ENCODE data around the gene GLT6D1.
"Not testable (repeated sequence)": the region's sequence is repeated elsewhere in the genome, so short reads cannot be mapped to it uniquely, and the experiment has no call there.

GLT6D1 gene

GRCh38 chr9:135671591-135672041, 32.3 kb upstream of the GLT6D1 start:
- Mint-ChIP-seq H3K4me3 (no peak overlapping the region), H3K36me3 (ENCODE audit: low read depth) (no peaks in the 10 kb centered on the region), H3K9me3 (peaks cover 17% of the 10 kb centered on the region), H3K27me3 (ENCODE audit: low read depth, poor library complexity) (peaks cover 8% of the 10 kb centered on the region), H3K4me1 (peaks cover 6% of the 10 kb centered on the region), H3K27ac (no peak overlapping the region)
- peak; percentile 55 for DNase-seq
- TF ChIP-seq, protein P1, sequence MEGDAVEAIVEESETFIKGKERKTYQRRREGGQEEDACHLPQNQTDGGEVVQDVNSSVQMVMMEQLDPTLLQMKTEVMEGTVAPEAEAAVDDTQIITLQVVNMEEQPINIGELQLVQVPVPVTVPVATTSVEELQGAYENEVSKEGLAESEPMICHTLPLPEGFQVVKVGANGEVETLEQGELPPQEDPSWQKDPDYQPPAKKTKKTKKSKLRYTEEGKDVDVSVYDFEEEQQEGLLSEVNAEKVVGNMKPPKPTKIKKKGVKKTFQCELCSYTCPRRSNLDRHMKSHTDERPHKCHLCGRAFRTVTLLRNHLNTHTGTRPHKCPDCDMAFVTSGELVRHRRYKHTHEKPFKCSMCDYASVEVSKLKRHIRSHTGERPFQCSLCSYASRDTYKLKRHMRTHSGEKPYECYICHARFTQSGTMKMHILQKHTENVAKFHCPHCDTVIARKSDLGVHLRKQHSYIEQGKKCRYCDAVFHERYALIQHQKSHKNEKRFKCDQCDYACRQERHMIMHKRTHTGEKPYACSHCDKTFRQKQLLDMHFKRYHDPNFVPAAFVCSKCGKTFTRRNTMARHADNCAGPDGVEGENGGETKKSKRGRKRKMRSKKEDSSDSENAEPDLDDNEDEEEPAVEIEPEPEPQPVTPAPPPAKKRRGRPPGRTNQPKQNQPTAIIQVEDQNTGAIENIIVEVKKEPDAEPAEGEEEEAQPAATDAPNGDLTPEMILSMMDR (IDR thresholded peaks at IDR 0.05): peak; percentile 22

DNA sequence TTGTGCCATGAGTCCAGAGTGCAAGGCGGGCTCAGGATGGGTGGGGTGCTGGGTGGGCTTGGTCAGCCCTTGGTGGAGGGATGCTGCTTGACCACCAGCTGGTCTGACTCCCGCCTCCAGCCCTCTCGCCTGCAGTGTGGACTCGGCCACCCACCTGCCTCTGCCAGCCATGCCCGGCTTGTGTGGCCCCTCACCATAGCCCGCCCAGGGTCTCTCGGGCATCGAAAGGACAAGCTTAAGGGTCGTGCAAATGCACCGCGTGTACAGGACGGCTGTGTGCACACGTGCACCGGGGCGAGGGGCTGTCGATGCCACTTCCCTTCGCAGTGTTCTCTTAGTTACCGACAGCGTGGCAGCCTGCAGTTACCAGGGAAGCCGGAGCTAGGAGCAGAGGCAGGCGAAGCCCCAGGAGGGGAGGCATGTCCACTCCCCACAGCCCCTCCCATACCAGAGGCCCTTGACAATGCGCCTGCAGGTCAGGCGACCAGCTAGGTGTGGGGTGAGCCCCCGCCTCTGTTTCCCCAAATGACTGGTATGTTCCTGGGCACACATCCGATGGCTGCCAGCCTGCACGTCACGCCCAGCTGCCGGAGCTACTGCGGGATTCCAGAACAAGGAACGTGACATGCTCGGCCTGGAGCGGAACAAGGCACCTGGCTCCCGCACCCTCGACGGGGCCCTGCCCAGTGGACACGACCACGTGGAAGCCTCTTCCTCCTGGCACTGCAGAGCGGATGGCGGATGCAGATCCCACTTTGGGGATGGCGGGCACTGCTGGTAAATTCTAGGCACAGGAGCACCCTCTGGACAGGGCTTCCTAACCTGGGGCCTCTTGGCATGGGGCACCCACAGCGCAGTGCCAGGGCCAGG, 31.6 kb upstream of the GLT6D1 start:
- DNase-seq: no peak
- TF ChIP-seq, protein P1 (IDR thresholded peaks at IDR 0.05): no peak
- Mint-ChIP-seq H3K4me1 (peaks cover 13% of the 10 kb centered on the region), H3K27ac (no peak overlapping the region), H3K9me3 (peaks cover 17% of the 10 kb centered on the region), H3K27me3 (ENCODE audit: low read depth, poor library complexity) (peaks cover 8% of the 10 kb centered on the region), H3K4me3 (no peak overlapping the region), H3K36me3 (ENCODE audit: low read depth) (no peaks in the 10 kb centered on the region)

GRCh38 chr9:135669616-135670285, 30.4 kb upstream of the GLT6D1 start:
- Mint-ChIP-seq H3K9me3 (peaks cover 17% of the 10 kb centered on the region), H3K4me3 (no peak overlapping the region), H3K36me3 (ENCODE audit: low read depth) (no peaks in the 10 kb centered on the region), H3K4me1 (peaks cover 17% of the 10 kb centered on the region), H3K27ac (no peak overlapping the region), H3K27me3 (ENCODE audit: low read depth, poor library complexity) (peaks cover 9% of the 10 kb centered on the region)
- no peak for DNase-seq
- TF ChIP-seq, protein P1 (IDR thresholded peaks at IDR 0.05): no peak

GRCh38 chr9:135669018-135669417, 29.7 kb upstream of the GLT6D1 start:
- H3K27me3 Mint-ChIP-seq (ENCODE audit: low read depth, poor library complexity); H3K27ac Mint-ChIP-seq; DNase-seq; H3K4me3 Mint-ChIP-seq; H3K36me3 Mint-ChIP-seq (ENCODE audit: low read depth): not testable (repeated sequence)
- H3K4me1 Mint-ChIP-seq: peaks cover 23% of the 10 kb centered on the region
- H3K9me3 Mint-ChIP-seq: peaks cover 17% of the 10 kb centered on the region

DNA sequence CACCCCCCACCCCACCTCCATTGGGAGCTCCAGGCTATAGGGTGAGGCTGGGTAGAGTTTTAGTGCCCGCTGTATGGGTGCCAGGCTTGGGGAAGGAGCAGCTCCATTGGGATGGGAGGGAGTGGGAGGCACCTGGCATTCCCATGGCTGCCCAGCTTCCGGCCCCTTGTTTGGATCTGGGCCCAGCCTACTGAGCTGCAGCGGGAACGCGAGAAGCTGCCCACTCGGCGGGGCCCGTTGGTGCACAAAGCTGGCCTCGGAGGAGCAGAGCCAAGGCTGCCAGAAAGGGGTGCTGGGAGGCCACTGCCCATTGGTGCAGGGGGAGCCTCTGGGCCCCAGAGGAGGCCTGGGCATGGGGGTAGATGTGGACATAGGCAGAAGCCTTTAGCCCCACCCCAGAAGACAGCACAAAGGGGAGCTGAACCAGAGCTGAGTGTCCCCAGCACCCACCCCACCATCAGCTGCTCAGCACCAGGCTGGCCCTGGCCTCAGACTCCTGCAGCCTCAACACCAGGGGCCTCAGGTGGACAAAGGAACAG, 28.2 kb upstream of the GLT6D1 start:
- peaks cover 33% of the 10 kb centered on the region for H3K4me1 Mint-ChIP-seq
- no peak for DNase-seq
- H3K36me3 Mint-ChIP-seq (ENCODE audit: low read depth): no peaks in the 10 kb centered on the region
- peaks cover 5% of the 10 kb centered on the region for H3K27me3 Mint-ChIP-seq (ENCODE audit: low read depth, poor library complexity)
- H3K4me3 Mint-ChIP-seq: no peak overlapping the region
- H3K9me3 Mint-ChIP-seq: peaks cover 17% of the 10 kb centered on the region
- H3K27ac Mint-ChIP-seq: no peak overlapping the region
- TF ChIP-seq, protein P1 (IDR thresholded peaks at IDR 0.05): no peak
